ENCODE measurements around the gene KCNJ5.

KCNJ5 gene

GRCh38 chr11:128865490-128865889 lies 25.7 kb upstream of the KCNJ5 start:
- no peak for DNase-seq (ENCODE audit: extremely low read depth, insufficient read length)
- Histone ChIP-seq H3K36me3 (ENCODE audit: control insufficient read depth, insufficient read depth, low read length) (no peaks in the 10 kb centered on the region), H3K4me3 (replicated peaks; ENCODE audit: low read depth, low read length) (no peak overlapping the region), H3K27me3 (replicated peaks; ENCODE audit: control insufficient read depth, insufficient read depth, low read length) (no peaks in the 10 kb centered on the region; the same call in 1 of the 2 replicates)
- TF ChIP-seq CTCF (IDR thresholded peaks at IDR 0.05; ENCODE audit: insufficient read depth, low read length, poor library complexity, severe bottlenecking): no peak

GRCh38 chr11:128867277-128867676 lies 23.9 kb upstream of the KCNJ5 start, which contains the start of gene KCNJ1:
Gene KCNJ1, minus strand, starts transcription at chr11:128867296. Its CDS starts 27,053 bp downstream, at chr11:128840243.
- Histone ChIP-seq H3K4me3 (replicated peaks; ENCODE audit: low read depth, low read length) (no peak within 1 kb of the TSS), H3K36me3 (ENCODE audit: control insufficient read depth, insufficient read depth, low read length) (no peaks in the 10 kb centered on the region), H3K27me3 (replicated peaks; ENCODE audit: control insufficient read depth, insufficient read depth, low read length) (no peaks in the 10 kb centered on the region; the same call in 1 of the 2 replicates)
- DNase-seq (ENCODE audit: extremely low read depth, insufficient read length): no peak
- TF ChIP-seq CTCF (IDR thresholded peaks at IDR 0.05; ENCODE audit: insufficient read depth, low read length, poor library complexity, severe bottlenecking): no peak

GRCh38 chr11:128868841-128869671 lies 22.1 kb upstream of the KCNJ5 start:
- H3K4me3 ChIP-seq (replicated peaks; ENCODE audit: low read depth, low read length): no peak overlapping the region
- H3K36me3 ChIP-seq (ENCODE audit: control insufficient read depth, insufficient read depth, low read length): no peaks in the 10 kb centered on the region
- H3K27me3 ChIP-seq (replicated peaks; ENCODE audit: control insufficient read depth, insufficient read depth, low read length): peaks cover 2% of the 10 kb centered on the region
- TF ChIP-seq CTCF (IDR thresholded peaks at IDR 0.05; ENCODE audit: insufficient read depth, low read length, poor library complexity, severe bottlenecking): no peak
- DNase-seq (ENCODE audit: extremely low read depth, insufficient read length): no peak

- H3K4me3 ChIP-seq (replicated peaks; ENCODE audit: low read depth, low read length): no peak overlapping the region
- no peak for TF ChIP-seq CTCF (IDR thresholded peaks at IDR 0.05; ENCODE audit: insufficient read depth, low read length, poor library complexity, severe bottlenecking)
- DNase-seq (ENCODE audit: extremely low read depth, insufficient read length): no peak
- peaks cover 2% of the 10 kb centered on the region for H3K27me3 ChIP-seq (replicated peaks; ENCODE audit: control insufficient read depth, insufficient read depth, low read length)
- H3K36me3 ChIP-seq (ENCODE audit: control insufficient read depth, insufficient read depth, low read length): no peaks in the 10 kb centered on the region
Observed at GRCh38 chr11:128871168-128871610, 20.0 kb upstream of the KCNJ5 start.

- DNase-seq (ENCODE audit: extremely low read depth, insufficient read length): no peak
- no peak for TF ChIP-seq CTCF (IDR thresholded peaks at IDR 0.05; ENCODE audit: insufficient read depth, low read length, poor library complexity, severe bottlenecking)
- Histone ChIP-seq H3K4me3 (replicated peaks; ENCODE audit: low read depth, low read length) (no peak overlapping the region), H3K27me3 (replicated peaks; ENCODE audit: control insufficient read depth, insufficient read depth, low read length) (peaks cover 2% of the 10 kb centered on the region), H3K36me3 (ENCODE audit: control insufficient read depth, insufficient read depth, low read length) (no peaks in the 10 kb centered on the region)
Observed at GRCh38 chr11:128872094-128872493, 19.1 kb upstream of the KCNJ5 start.
